Measurements from ENCODE around the gene ZNF761. TPM values are rescaled to one million over a fixed set of nuclear protein-coding genes. Genes with fewer than 3 reads are reported as not detected.
"Not testable (repeated sequence)": the region's sequence is repeated elsewhere in the genome, so short reads cannot be mapped to it uniquely, and the experiment has no call there.

The ZNF761 gene
- total RNA-seq, 1 experiment from 2014 or later, result 10.5 TPM

DNA sequence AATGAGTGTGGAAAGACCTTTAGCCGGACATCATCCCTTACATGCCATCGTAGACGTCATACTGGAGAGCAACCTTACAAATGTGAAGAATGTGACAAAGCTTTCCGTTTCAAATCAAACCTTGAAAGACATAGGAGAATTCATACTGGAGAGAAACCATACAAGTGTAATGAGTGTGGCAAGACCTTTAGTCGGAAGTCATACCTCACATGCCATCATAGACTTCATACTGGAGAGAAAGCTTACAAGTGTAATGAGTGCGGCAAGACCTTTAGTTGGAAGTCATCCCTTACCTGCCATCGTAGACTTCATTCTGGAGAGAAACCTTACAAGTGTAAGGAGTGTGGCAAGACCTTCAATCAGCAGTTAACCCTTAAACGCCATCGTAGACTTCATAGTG lies 24.0 kb downstream of the ZNF761 start:
- no peak for DNase-seq (ENCODE audit: extremely low read depth, low read depth)

DNA sequence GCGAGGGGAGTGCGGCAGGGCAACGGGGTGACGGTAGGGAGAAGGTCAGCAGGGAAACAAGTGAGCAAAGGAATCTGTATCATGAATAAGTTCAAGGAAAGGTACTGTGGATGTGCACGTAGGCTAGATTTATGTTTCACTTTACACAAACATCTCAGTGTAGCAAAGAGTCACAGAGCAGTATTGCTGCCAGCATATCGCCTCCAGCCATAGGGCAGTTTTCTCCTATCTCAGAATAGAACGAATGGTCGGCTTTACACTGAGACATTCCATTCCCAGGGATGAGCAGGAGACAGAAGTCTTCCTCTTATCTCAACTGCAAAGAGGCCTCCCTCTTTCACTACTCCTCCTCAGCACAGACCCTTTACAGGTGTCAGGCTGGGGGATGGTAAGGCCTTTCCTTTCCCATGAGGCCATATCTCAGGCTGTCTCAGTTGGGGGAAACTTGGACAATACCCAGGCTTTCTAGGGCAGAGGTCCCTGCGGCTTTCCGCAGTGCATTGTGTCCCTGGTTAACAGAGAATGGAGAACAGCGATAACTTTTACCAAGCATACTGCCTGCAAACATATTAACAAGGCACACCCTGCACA lies 28.4 kb downstream of the ZNF761 start:
- not testable (repeated sequence) for DNase-seq (ENCODE audit: extremely low read depth, low read depth)

DNA sequence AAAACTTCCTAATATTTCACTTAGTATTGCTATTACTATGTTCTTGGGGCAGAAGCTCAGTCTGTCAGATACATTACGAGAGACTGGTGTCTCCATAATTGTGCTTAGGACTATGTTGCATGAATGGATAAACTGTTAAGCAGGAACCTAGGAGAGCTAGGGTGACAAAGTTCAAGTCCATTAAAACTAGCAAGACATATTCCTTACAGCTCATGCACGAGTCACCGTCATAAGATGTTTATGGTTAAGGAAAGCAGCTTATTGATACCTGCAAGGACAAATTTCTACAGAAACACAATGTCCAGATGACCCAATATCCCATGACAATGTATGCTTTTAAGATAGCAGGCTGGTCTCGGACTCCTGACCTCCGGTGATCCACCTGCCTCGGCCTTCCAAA lies 30.1 kb downstream of the ZNF761 start:
- DNase-seq (ENCODE audit: extremely low read depth, low read depth), result no peak

DNA sequence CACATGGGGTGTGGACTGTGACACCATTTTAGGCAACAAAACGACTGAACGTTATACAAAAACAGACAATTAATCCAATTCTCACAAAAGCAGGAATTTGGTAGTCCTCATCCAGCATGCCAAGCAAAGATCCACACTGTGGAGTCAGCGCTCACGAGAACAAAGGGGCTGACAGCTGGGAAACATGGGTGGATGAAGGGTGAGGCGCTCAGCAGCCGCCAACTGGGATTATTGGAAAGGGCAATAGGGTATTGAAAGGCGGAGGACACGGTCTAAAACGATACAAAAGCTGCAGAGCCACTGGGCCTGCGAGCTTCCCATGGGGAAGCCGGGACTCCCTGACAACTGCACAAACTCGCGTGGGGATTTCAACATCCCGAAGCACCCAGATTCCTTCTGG lies 31.1 kb downstream of the ZNF761 start:
- DNase-seq (ENCODE audit: extremely low read depth, low read depth), result no peak

DNA sequence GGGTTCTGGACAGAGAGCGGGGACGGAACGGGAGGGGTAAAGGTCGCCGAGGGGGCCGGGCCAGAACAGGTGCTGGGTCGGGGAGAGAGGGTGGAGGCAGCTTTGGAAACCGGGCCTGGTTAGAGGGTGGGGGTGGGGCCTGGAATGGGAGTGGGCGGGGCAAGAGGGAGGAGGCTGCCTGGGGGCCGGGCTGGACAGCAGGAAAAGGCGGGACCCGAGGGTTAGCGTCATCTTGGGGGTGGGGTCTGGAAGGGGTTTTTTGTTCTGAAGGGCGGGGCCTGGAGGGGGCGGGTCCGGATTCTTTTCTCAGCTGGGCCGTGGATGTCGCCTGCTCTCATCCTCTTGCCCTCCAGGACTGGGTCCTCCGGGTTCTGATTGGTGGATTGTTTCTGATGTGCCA lies 31.5 kb downstream of the ZNF761 start:
- DNase-seq (ENCODE audit: extremely low read depth, low read depth), result no peak

DNA sequence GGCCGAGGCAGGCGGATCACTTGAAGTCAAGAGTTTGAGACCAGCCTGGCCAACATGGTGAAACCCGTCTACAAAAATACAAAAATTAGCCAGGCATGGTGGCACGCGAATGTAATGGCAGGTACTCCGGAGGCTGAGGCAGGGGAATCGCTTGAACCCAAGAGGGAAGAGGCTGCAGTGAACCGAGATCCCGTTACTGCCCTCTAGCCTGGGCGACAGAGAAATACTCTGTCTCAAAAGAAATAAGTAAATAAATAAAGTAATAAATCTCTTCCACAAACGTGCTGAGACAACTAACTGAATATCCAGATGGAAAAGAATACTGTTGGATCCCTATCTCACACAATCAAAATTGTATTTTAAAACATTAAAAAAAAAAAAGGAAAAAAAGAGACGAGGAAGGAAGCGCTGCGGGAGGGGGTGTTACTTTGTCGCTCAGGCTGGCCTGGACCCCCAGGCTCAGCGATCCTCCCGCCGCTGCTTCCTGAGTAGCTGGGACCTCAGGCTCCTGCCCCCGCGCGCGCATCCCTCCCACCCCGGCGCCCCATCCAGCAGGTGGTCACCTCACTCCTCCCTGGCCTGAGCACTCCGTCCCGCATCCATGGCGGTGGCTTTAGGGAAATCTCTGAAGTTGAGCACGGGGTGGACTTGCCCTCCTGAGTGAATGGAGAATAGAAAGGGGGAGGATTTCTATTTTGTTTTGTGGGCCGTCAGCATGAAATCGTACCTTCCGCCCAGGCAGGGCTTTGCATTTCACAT lies 35.1 kb downstream of the ZNF761 start:
- DNase-seq (ENCODE audit: extremely low read depth, low read depth), result no peak

DNA sequence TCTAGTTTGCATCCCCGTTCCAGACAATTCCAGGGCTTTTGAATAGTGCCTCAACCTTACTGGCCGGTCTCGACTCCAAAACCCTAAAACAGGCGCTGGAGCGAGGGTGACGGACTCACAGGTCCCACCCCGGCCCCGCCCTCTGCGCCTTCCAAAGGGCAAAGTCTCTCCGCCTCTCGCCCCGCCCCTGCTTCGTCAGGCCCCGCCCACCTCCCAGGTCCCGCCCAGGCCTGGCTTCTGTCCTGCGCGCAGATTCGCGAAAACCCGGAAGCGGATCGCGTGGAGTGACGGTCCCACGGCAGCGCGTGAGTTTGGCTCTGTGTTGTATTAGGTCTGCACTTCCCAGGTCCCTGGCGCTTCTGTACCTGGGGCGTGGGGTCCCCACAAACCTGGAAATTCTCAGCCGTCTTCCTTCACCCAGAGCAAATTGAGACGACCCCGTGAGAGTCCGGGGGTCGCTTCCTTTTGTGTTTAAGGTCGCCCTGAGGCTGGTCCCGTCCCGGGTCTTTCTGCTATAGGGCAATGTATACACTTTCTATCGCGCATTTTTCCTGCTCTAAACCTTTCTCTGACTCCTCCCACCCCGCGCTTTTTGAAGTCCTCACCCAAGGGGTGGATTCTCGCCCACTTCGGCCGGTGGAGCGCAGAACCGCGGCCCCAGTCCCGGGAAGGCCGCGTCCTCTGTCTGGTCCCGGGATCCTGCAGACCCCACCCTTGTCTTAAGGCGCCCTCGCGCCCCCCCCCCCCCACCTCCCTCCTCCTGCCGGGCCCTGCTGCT lies 35.9 kb downstream of the ZNF761 start, which contains the start of gene ZNF813:
TSS of gene ZNF813 (plus strand) at position 249 of the 778 bp plus-strand sequence. CDS start 16,090 bp downstream, outside the sequence.
- DNase-seq (ENCODE audit: extremely low read depth, low read depth), result no peak

DNA sequence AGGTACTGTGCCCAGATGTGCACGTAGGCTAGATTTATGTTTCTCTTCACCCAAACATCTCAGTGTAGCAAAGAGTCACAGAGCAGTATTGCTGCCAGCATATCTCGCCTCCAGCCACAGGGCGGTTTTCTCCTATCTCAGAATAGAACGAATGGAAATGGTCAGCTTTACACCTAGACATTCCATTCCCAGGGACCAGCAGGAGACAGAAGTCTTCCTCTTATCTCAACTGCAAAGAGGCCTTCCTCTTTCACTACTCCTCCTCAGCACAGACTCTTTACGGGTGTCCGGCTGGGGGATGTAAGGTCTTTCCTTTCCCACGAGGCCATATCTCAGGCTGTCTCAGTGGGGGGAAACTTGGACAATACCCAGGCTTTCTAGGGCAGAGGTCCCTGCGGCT lies 36.8 kb downstream of the ZNF761 start:
- not testable (repeated sequence) for DNase-seq (ENCODE audit: extremely low read depth, low read depth)

DNA sequence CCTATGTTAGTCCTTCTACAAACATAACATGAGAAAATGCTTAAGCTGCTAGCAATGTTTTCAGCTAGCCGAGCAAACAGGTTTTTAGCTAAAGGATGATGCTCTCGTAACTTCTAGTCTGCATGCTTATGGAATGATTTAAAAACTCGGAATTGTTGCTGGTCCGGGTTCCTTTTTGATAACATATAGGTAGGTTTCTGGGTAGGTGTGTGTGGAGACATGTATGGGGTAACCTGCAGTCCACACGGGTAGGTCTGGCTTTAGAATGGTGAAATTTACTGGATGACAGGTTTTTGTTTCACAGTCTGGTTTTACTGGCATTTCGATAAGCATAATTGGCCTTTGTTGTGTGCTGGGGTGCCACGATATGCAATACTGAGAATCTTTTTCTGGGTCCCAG lies 40.1 kb downstream of the ZNF761 start:
- no peak for DNase-seq (ENCODE audit: extremely low read depth, low read depth)

DNA sequence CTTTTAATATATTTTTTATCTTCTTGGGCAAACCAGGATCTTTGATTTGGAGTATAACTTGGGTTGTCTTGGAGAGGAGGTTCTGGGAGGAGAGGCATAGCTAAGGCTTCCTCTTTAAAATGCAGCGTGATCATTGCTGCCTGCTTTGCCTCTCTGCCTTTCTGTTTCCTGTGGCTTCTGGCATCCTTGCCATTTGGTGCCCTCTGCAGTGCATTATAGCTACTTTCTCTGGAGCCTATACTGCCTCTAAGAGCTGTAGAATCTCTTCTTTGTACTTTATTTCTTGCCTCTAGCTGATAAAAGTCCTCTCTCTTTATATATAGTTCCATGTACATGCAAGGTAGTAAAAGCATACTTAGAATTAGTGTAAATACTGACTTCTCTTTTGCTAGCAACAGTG lies 43.0 kb downstream of the ZNF761 start:
- not testable (repeated sequence) for DNase-seq (ENCODE audit: extremely low read depth, low read depth)

DNA sequence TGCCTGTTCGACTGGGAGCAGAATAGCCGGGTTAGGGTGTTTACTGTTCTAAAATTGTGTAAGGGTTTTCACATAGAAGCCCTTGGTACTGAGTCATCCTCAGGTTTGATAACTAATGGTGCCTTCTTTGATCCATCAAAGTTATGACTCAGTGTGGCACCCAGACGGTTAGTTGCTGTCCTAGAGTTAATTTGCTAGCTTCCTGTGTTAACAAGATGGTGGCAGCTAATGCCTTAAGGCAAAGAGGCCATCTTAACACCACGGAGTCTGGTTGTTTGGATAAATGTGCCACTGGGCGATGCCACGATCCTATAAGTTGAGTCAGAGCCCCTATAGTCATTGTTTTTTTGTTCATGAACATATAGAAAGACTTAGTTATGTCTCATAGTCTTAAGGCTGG lies 43.7 kb downstream of the ZNF761 start:
- DNase-seq (ENCODE audit: extremely low read depth, low read depth), result not testable (repeated sequence)

DNA sequence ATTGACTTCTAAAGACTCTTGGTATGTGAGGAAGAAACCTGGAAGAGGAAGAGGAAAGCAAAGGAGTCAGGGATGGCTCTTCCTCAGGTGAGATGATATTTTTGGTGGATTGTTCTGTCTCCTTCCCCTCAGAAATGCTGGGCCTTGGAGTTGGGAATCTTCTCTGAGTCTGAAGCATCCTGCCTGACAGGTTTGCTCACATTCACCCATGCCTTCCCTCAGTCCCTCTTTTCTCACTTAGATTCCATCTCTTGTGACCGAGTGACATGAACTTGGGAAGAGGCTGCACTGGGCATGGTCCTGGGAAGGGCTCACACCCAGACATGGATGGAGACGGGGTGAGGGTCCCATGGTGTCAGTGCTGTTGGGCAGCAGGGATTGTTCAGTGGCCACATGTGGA lies 52.0 kb downstream of the ZNF761 start:
- not testable (repeated sequence) for DNase-seq (ENCODE audit: extremely low read depth, low read depth)

DNA sequence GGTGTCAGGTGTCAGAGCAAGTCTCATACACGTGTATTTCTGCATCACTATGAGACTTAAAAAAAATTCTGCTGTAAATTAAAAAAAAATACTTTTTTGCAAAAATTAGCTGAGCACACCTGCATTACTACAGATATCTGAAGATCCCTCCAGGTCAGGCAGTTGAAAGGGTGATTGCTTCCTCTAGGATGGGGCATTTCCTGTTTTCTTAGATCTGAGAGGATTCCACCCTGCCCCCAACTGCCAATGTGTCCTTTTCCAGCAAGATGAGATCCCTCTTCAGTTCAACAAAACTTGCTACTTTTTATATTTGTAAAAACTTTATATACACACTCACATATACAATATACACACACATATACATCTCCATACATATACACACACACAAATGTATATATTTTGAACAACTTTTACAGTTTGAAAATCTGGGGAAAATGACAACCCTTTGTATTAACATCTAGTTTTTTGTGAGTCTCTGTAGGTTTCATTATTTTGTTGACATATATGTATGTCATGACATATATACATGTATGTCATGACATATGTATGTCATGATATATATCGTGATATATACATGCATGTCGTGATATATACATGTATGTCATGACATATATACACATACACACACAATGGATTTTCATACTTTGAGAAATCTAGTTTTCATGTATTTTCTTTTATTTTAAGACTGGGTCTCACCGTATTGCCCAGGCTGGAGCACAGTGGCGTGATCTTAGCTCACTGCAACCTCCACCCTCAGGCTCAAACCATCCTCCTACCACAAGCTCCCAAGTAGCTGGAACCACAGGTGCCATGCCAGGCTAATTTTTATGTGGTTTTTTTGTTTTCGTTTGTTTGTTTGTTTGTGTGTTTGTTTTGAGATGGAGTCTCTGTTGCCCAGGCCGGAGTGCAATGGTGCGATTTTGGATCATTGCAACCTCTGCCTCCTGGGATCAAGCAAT lies 53.5 kb downstream of the ZNF761 start:
- DNase-seq (ENCODE audit: extremely low read depth, low read depth), result no peak

DNA sequence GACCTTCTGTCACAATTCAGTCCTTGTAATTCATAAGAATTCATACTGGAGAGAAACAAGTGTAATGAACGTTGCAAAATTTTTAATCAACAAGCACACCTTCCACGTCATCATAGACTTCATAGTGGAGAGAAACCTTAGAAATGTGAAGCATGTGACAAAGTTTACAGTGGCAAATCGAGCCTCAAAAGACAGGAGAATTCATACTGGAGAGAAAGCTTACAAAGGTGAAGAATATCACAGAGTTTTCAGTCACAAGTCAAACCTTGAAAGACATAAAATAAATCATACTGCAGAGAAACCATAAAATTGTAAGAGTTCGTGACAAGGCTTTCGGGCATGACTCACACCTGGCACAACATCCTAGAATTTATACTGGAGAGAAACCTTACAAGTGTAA lies 60.4 kb downstream of the ZNF761 start:
- DNase-seq (ENCODE audit: extremely low read depth, low read depth), result no peak

DNA sequence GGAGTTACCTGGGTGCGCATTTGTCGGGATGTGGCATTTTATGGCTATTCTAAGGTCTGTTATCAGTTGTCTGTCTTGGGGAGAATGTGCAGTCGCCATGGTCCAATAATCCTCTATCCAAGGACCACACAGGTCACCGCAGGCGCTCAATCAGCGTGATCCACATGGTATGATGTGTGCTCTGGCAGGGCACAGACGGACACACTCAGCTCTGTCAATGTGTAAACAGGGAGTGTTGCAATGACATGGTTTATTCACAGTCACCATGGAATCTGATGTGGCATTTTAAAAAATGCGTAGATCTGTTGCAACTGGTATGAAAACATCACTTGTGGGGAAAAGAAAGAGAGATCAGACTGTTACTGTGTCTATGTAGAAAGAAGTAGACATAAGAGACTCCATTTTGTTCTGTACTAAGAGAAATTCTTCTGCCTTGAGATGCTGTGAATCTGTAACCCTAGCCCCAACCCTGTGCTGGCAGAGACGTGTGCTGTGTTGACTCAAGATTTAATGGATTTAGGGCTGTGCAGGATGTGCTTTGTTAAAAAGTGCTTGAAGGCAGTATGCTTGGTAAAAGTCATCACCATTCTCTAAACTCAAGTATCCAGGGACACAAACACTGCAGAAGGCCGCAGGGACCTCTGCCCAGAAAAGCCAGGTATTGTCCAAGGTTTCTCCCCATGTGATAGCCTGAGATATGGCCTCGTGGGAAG lies 65.7 kb downstream of the ZNF761 start:
- not testable (repeated sequence) for DNase-seq (ENCODE audit: extremely low read depth, low read depth)

DNA sequence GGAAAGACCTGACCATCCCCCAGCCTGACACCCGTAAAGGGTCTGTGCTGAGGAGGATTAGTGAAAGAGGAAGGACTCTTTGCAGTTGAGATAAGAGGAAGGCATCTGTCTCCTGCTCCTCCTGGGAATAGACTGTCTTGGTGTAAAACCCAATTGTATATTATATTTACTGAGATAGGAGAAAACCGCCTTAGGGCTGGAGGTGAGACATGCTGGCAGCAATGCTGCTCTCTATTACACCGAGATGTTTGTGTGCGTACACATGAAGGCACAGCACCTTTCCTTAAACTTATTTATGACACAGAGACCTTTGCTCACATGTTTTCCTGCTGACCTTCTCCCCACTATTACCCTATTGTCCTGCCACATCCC lies 66.2 kb downstream of the ZNF761 start:
- not testable (repeated sequence) for DNase-seq (ENCODE audit: extremely low read depth, low read depth)

DNA sequence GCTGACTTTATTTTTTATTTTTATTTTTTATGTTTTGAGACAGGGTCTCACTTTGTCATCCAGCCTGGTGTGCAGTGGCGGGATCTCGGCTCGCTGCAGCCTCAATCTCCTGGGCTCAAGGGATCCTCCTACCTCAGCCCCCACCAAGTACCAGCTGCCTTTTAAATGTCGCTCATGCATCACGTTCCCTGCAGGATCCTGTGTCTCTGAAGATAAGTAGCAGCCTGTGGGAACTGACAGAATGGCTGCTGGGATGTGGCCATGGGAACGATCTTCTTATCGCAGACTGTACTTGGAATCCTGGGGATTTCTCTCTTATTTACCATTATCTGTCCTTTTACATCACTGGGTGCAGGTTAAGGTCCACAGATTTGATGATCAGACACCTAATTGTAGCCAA lies 71.4 kb downstream of the ZNF761 start:
- DNase-seq (ENCODE audit: extremely low read depth, low read depth), result not testable (repeated sequence)

DNA sequence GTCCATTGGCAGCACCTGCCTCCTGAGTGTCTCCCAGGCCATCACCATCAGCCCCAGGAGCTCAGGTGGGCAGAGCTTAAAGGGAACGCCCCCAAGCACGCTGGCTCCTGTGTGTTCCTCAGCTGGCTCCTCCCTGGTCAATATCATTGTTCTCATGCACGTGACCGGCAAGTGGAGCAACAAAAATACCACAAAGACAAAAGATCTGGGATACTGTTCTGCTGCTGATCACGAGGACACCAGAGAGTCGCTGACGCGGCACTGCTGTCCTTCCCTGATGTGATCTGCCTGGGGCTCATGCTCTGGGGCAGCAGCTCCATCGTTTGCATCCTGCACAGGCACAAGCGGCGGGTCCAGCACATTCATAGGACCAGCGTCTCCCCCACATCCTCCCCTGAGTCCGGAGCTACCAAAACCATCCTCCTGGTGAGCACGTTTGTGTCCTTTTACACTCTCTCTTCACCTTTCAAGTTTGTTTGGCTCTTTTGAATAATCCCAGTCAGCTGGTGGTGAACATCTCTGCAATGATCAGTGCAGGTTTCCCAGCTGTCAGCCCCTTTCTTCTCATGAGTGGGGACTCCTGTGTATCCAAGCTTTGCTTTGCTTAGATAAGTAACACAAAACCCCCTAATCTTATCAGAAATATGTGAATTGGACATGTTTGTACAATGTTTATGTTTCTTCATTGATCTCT lies 72.0 kb downstream of the ZNF761 start:
- not testable (repeated sequence) for DNase-seq (ENCODE audit: extremely low read depth, low read depth)

DNA sequence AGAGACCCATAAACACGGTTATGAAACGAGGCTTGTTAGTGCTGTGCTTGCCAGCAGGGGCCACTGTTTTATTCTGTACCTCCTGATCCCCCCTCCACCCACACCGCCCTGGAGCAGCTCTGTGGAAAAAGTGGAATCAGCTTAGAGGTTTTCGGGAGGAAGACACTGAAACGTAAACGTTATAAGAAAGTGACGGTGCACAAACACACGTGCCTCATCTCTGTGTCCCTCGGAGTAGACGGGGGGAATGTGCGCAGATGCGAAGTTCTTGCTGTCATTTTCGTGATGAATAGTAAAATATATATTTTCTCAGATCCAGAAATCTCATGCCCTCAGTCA lies 72.5 kb downstream of the ZNF761 start:
- DNase-seq (ENCODE audit: extremely low read depth, low read depth), result not testable (repeated sequence)

Data from NCI-H460 (cell line).